Brain pericyte (primary cell): ENCODE results near the gene RNF151.
"Not testable (repeated sequence)": the region's sequence is repeated elsewhere in the genome, so short reads cannot be mapped to it uniquely, and the experiment has no call there.

Experiments used
- DNase-seq: peaks from one replicate; pipeline ENCODE4 v3.0.0-alpha.2; 2012; ENCODE audit warnings: low read depth, low spot score

Gene RNF151

GRCh38 chr16:1938910-1939309, 27.7 kb upstream of the RNF151 start:
- no peak for DNase-seq

- DNase-seq = not testable (repeated sequence)
Observed at GRCh38 chr16:1939833-1940232, 26.8 kb upstream of the RNF151 start.

- DNase-seq = no peak
Observed at GRCh38 chr16:1940273-1941161, 26.1 kb upstream of the RNF151 start.

GRCh38 chr16:1941162-1942046, 25.3 kb upstream of the RNF151 start:
- no peak for DNase-seq

GRCh38 chr16:1942047-1942809, 24.4 kb upstream of the RNF151 start:
- no peak for DNase-seq

- peak; percentile 90 for DNase-seq
Observed at GRCh38 chr16:1942810-1943726, 23.6 kb upstream of the RNF151 start, which contains the start of gene MSRB1. Gene MSRB1, minus strand, starts transcription at chr16:1943199. Its CDS starts 43 bp downstream, at chr16:1943156.

- no peak for DNase-seq
Observed at GRCh38 chr16:1944612-1945199, 21.9 kb upstream of the RNF151 start.

- DNase-seq = no peak
Observed at GRCh38 chr16:1945559-1946391, 20.9 kb upstream of the RNF151 start.

GRCh38 chr16:1946495-1947368, 19.9 kb upstream of the RNF151 start:
- DNase-seq = no peak

GRCh38 chr16:1947369-1947670, 19.3 kb upstream of the RNF151 start:
- no peak for DNase-seq

- DNase-seq = no peak
Observed at GRCh38 chr16:1949507-1949906, 17.1 kb upstream of the RNF151 start.

GRCh38 chr16:1950047-1950446, 16.6 kb upstream of the RNF151 start:
- DNase-seq = no peak

- DNase-seq = no peak
Observed at GRCh38 chr16:1950559-1950958, 16.1 kb upstream of the RNF151 start.

- no peak for DNase-seq
Observed at GRCh38 chr16:1953734-1954133, 12.9 kb upstream of the RNF151 start.

GRCh38 chr16:1957434-1958142, 9.1 kb upstream of the RNF151 start:
- DNase-seq = not testable (repeated sequence)

GRCh38 chr16:1958143-1958491, 8.5 kb upstream of the RNF151 start:
- not testable (repeated sequence) for DNase-seq

- DNase-seq = no peak
Observed at GRCh38 chr16:1958715-1959268, 7.9 kb upstream of the RNF151 start.
